H1 (cell line): ENCODE measurements around the gene UBTD1. TPM values are rescaled to one million over a fixed set of nuclear protein-coding genes. Genes with fewer than 3 reads are reported as not detected.

ENCODE experiments used
- BCL11A ChIP-seq, 2 experiments: IDR thresholded peaks; one replicate each; pipeline ENCODE4 v1.6.1; 2011; ENCODE audit warnings: low read depth in 2 of 2, low read length in 2 of 2, mild to moderate bottlenecking in 2 of 2
- CTBP2 ChIP-seq: IDR thresholded peaks from 2 replicates; pipeline ENCODE4 v1.7.0; 2011; ENCODE audit warnings: borderline replicate concordance, mild to moderate bottlenecking, moderate library complexity, mixed read lengths, low read length; ENCODE audit not compliant: insufficient read depth, insufficient read length
- EP300 ChIP-seq, 2 experiments: IDR thresholded peaks; 1 replicate in 1 of 2; 2 replicates in 1 of 2; pipeline ENCODE4 v1.6.1; 2011 to 2012; ENCODE audit warnings: low read depth in 2 of 2, low read length in 2 of 2, mild to moderate bottlenecking in 2 of 2, borderline replicate concordance in 1 of 2, inconsistent platforms in 1 of 2, moderate library complexity in 1 of 2
- EZH2 ChIP-seq: fragments of 200-600 bp; sonication (generic); IDR thresholded peaks from 2 replicates; pipeline ENCODE4 v1.7.1; 2012; ENCODE audit warnings: low read depth, mild to moderate bottlenecking, moderate library complexity, low read length, inconsistent platforms; ENCODE audit not compliant: severe bottlenecking
- GABPA ChIP-seq: IDR thresholded peaks from 2 replicates; pipeline ENCODE4 v1.6.1; 2011; ENCODE audit warnings: mild to moderate bottlenecking, low read length, moderate library complexity, borderline replicate concordance; ENCODE audit not compliant: insufficient read depth
- SAP30 ChIP-seq: fragments of 300-600 bp; sonication (generic); IDR thresholded peaks from 2 replicates; pipeline ENCODE4 v1.7.1; 2012; ENCODE audit warnings: low read length, moderate library complexity, mild to moderate bottlenecking, inconsistent platforms; ENCODE audit not compliant: insufficient read depth, insufficient replicate concordance
- polyA plus RNA-seq, 7 experiments: library from polyadenylated mRNA; depleted of rRNA in 3 of 7; stranded (reverse) in 5 of 7; unstranded in 2 of 7; fragments of >200 nt in 5 of 7; fragments of 200-250 nt in 2 of 7; gene quantifications; 1 replicate in 5 of 7; 2 replicates in 1 of 7; 4 replicates in 1 of 7; pipeline versions ENCODE4 v1.2.1 to v1.2.3, GENCODE V29; 2011 to 2013; ENCODE audit warnings: missing spikeins in 2 of 7, mixed read lengths in 2 of 7
- total RNA-seq: library from RNA; stranded (reverse); fragmentation: NEBNext Ultra II Directional; extraction: Animal tissue kit (Norgen Biotek cat#: 25700); gene quantifications from 2 replicates; pipeline ENCODE4 v1.2.1, GENCODE V29; 2021

Gene UBTD1
- total and polyA plus RNA-seq, 2 of the 8 experiments (the other 6 are each of a cell fraction or from before 2014, with no cell fraction given), result 22.3 to 36.2 TPM

DNA sequence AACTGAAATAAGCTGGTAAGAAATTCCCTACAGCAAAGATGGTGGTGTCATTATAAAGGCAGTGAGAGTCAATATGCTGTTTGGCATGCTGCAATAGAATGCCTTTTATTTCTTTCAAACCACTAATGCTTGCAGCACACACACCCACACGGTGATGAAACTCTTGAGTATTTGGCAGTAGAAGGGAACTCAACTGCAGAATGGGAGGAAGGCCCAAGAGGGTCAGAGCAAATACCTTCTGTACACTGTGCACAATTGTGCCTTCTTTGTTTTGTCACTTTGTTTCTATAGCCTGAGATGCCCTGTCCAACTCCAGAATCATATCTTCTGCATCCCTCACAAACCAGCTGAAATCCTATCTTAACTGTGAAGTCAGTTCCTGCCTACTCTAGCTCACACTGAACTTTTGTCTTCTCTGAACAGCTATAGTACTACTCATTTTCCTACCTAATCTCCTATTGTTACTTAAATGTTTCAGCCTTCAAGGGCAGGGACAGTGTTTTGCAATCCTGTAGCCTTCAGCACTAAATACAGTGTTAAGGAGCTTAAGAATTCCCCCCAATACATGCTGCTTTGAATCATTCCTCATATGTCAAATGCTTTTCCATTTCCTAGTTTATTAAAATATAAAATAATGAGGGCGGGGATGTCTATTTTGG lies 22.7 kb upstream of the UBTD1 start (continued):
- TF ChIP-seq SAP30, result no peak
- TF ChIP-seq GABPA, result no peak
- no peak for TF ChIP-seq EP300 (IDR thresholded peaks at IDR 0.05; ENCODE audit: borderline replicate concordance in 1 of 2, low read depth in 2 of 2, low read length in 2 of 2)
- no peak for TF ChIP-seq BCL11A (IDR thresholded peaks at IDR 0.05; ENCODE audit: low read depth in 2 of 2, low read length in 2 of 2)
- TF ChIP-seq CTBP2, result no peak
- TF ChIP-seq EZH2, result no peak
